ENCODE measurements around the gene GLDN.

The GLDN gene

GRCh38 chr15:51346136-51346535 lies 4.7 kb downstream of the GLDN start:
- no peak for TF ChIP-seq CTCF (IDR thresholded peaks at IDR 0.05; ENCODE audit: low read depth, low read length)
- H3K4me3 ChIP-seq (ENCODE audit: low read depth, low read length): no peak overlapping the region

- H3K4me3 ChIP-seq (ENCODE audit: low read depth, low read length): no peak overlapping the region
- TF ChIP-seq CTCF (IDR thresholded peaks at IDR 0.05; ENCODE audit: low read depth, low read length): no peak
Observed at GRCh38 chr15:51348688-51349087, 7.2 kb downstream of the GLDN start.

- no peak overlapping the region for H3K4me3 ChIP-seq (ENCODE audit: low read depth, low read length)
Observed at GRCh38 chr15:51349156-51349844, 7.8 kb downstream of the GLDN start.

GRCh38 chr15:51350723-51351122 lies 9.3 kb downstream of the GLDN start:
- no peak for TF ChIP-seq CTCF (IDR thresholded peaks at IDR 0.05; ENCODE audit: low read depth, low read length)
- no peak overlapping the region for H3K4me3 ChIP-seq (ENCODE audit: low read depth, low read length)

More at GRCh38 chr15:51349156-51349844, 7.8 kb downstream of the GLDN start:
- no peak for TF ChIP-seq CTCF (IDR thresholded peaks at IDR 0.05; ENCODE audit: low read depth, low read length)

GRCh38 chr15:51353976-51354375 lies 12.5 kb downstream of the GLDN start:
- no peak overlapping the region for H3K4me3 ChIP-seq (ENCODE audit: low read depth, low read length)
- TF ChIP-seq CTCF (IDR thresholded peaks at IDR 0.05; ENCODE audit: low read depth, low read length): no peak

GRCh38 chr15:51355096-51355495 lies 13.6 kb downstream of the GLDN start:
- TF ChIP-seq CTCF (IDR thresholded peaks at IDR 0.05; ENCODE audit: low read depth, low read length): no peak

GRCh38 chr15:51356147-51356546 lies 14.7 kb downstream of the GLDN start:
- no peak overlapping the region for H3K4me3 ChIP-seq (ENCODE audit: low read depth, low read length)
- TF ChIP-seq CTCF (IDR thresholded peaks at IDR 0.05; ENCODE audit: low read depth, low read length): no peak

More at GRCh38 chr15:51355096-51355495, 13.6 kb downstream of the GLDN start:
- no peak overlapping the region for H3K4me3 ChIP-seq (ENCODE audit: low read depth, low read length)
